ENCODE results near the gene CDK10. TPM values are rescaled to one million over a fixed set of nuclear protein-coding genes. Genes with fewer than 3 reads are reported as not detected.

The CDK10 gene
- total RNA-seq, 1 donor from 2014 or later = 56.9 TPM

DNA sequence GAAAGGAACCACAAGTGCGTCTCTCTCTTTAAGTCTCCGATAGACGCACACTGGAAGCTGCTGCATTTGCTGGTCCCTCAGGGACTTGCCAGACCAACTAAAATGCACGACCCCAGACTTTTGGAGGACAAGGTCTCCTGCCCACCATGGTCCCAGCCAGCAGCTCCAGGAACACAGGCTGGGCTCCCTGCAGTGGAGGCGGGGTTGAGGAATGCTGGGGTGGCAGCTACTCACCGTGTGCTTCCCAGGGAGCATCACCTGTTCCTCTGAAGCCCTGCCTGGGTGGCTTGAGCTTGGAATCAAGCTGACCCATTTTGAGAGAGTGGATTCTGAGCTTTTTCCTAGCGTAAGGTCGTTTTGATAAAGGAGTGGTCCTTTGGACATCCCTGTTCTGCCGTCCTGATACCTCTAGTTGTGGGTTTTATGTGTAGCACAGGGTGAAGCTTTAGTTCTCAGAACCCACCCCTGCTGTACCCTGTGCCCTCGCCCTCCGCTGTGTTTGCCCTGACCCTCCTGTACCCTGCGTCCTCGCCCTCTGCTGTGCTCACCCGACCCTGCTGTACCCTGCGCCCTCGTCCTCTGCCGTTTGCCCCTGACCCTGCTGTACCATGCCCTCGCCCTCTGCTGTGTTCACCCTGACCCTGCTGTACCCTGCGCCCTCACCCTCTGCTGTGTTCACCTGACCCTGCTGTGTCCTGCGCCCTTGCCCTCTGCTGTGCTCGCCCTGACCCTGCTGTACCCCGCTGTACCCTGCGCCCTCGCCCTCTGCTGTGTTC lies 45.8 kb downstream of the CDK10 start:
- TF ChIP-seq CTCF (IDR thresholded peaks at IDR 0.05; ENCODE audit: partially characterized antibody, unreplicated experiment) = no peak
- H3K9me3 Mint-ChIP-seq (ENCODE audit: unreplicated experiment) = peaks cover 3% of the 10 kb centered on the region
- H3K27ac Mint-ChIP-seq (ENCODE audit: unreplicated experiment) = no peak overlapping the region
- H3K27me3 Mint-ChIP-seq (ENCODE audit: unreplicated experiment) = peaks cover 7% of the 10 kb centered on the region
- no peak for DNase-seq
- H3K36me3 Mint-ChIP-seq (ENCODE audit: unreplicated experiment) = peaks cover 6% of the 10 kb centered on the region
- H3K4me1 Mint-ChIP-seq (ENCODE audit: low read depth, unreplicated experiment) = peaks cover 7% of the 10 kb centered on the region
- no peak overlapping the region for H3K4me3 Mint-ChIP-seq (ENCODE audit: unreplicated experiment)

- Mint-ChIP-seq H3K36me3 (ENCODE audit: unreplicated experiment) (peaks cover 9% of the 10 kb centered on the region), H3K9me3 (ENCODE audit: unreplicated experiment) (peaks cover 3% of the 10 kb centered on the region), H3K27ac (ENCODE audit: unreplicated experiment) (no peak overlapping the region), H3K27me3 (ENCODE audit: unreplicated experiment) (peaks cover 7% of the 10 kb centered on the region), H3K4me3 (ENCODE audit: unreplicated experiment) (no peak overlapping the region), H3K4me1 (ENCODE audit: low read depth, unreplicated experiment) (peaks cover 7% of the 10 kb centered on the region)
- TF ChIP-seq CTCF (IDR thresholded peaks at IDR 0.05; ENCODE audit: partially characterized antibody, unreplicated experiment) = no peak
- DNase-seq = no peak
Observed at GRCh38 chr16:89732918-89733242, 46.4 kb downstream of the CDK10 start.

GRCh38 chr16:89733322-89733721 lies 46.8 kb downstream of the CDK10 start:
- H3K4me3 Mint-ChIP-seq (ENCODE audit: unreplicated experiment) = no peak overlapping the region
- DNase-seq = no peak

GRCh38 chr16:89733792-89734191 lies 47.3 kb downstream of the CDK10 start:
- peaks cover 7% of the 10 kb centered on the region for H3K27me3 Mint-ChIP-seq (ENCODE audit: unreplicated experiment)

More at GRCh38 chr16:89733322-89733721, 46.8 kb downstream of the CDK10 start:
- peaks cover 7% of the 10 kb centered on the region for H3K4me1 Mint-ChIP-seq (ENCODE audit: low read depth, unreplicated experiment)
- H3K27me3 Mint-ChIP-seq (ENCODE audit: unreplicated experiment) = peaks cover 7% of the 10 kb centered on the region
- no peak for TF ChIP-seq CTCF (IDR thresholded peaks at IDR 0.05; ENCODE audit: partially characterized antibody, unreplicated experiment)
- H3K36me3 Mint-ChIP-seq (ENCODE audit: unreplicated experiment) = peaks cover 10% of the 10 kb centered on the region
- H3K9me3 Mint-ChIP-seq (ENCODE audit: unreplicated experiment) = peaks cover 3% of the 10 kb centered on the region
- no peak overlapping the region for H3K27ac Mint-ChIP-seq (ENCODE audit: unreplicated experiment)

More at GRCh38 chr16:89733792-89734191, 47.3 kb downstream of the CDK10 start:
- H3K4me3 Mint-ChIP-seq (ENCODE audit: unreplicated experiment) = no peak overlapping the region
- peaks cover 7% of the 10 kb centered on the region for H3K4me1 Mint-ChIP-seq (ENCODE audit: low read depth, unreplicated experiment)
- peaks cover 10% of the 10 kb centered on the region for H3K36me3 Mint-ChIP-seq (ENCODE audit: unreplicated experiment)
- DNase-seq = no peak
- H3K27ac Mint-ChIP-seq (ENCODE audit: unreplicated experiment) = no peak overlapping the region
- TF ChIP-seq CTCF (IDR thresholded peaks at IDR 0.05; ENCODE audit: partially characterized antibody, unreplicated experiment) = no peak
- H3K9me3 Mint-ChIP-seq (ENCODE audit: unreplicated experiment) = peaks cover 3% of the 10 kb centered on the region

Data from glutamatergic neuron (in vitro differentiated cells).